Neural cell (in vitro differentiated cells): Measurements from ENCODE around the gene INO80.

Source experiments
- EP300 ChIP-seq: fragments of 450-650 bp; conservative IDR thresholded peaks from 2 replicates; pipeline ENCODE4 v1.6.1; 2014; ENCODE audit warnings: antibody characterized with exemption, mild to moderate bottlenecking, moderate library complexity; ENCODE audit not compliant: poor library complexity, severe bottlenecking
- MXI1 ChIP-seq: fragments of 450-650 bp; conservative IDR thresholded peaks from 2 replicates; pipeline ENCODE4 v1.6.1; 2014; ENCODE audit warnings: antibody characterized with exemption, mild to moderate bottlenecking; ENCODE audit not compliant: poor library complexity, severe bottlenecking
- POLR2AphosphoS5 ChIP-seq: IDR thresholded peaks from 2 replicates; pipeline ENCODE4 v1.6.1; 2012
- SMC3 ChIP-seq: fragments of 450-650 bp; conservative IDR thresholded peaks from 2 replicates; pipeline ENCODE4 v1.6.1; 2014; ENCODE audit warnings: antibody characterized with exemption, mild to moderate bottlenecking, moderate library complexity; ENCODE audit not compliant: poor library complexity
- TAF1 ChIP-seq: IDR thresholded peaks from 2 replicates; pipeline ENCODE4 v1.6.1; 2012; ENCODE audit warnings: low read depth
- TF ChIP-seq, protein P1 (sequence below): fragments of 450-650 bp; IDR thresholded peaks from 2 replicates; pipeline ENCODE4 v1.5.1; 2014; ENCODE audit warnings: antibody characterized with exemption, mild to moderate bottlenecking, moderate library complexity; ENCODE audit not compliant: poor library complexity, severe bottlenecking
- TF ChIP-seq, protein P2 (sequence below): IDR thresholded peaks from 2 replicates; pipeline ENCODE4 v1.6.1; 2012; ENCODE audit warnings: borderline replicate concordance

DNA sequence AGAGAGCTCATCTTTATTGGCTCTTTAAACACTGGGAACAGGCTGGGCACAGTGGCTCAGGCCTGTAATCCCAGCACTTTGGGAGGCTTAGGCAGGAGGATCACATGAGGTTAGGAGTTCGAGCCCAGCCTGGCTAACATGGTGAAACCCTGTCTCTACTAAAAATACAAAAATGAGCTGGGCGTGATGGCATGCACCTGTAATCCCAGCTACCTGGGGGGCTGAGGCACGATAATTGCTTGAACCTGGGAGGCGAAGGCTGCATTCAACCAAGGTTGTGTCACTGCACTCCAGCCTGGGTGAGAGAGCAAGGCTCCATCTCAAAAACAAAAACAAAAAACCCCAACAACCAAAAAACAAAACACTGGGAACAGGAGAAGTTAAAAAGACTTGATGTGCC, 90.7 kb downstream of the INO80 start:
- TF ChIP-seq EP300 (no peak), POLR2AphosphoS5 (no peak), SMC3 (no peak), MXI1 (no peak), TAF1 (no peak)
- TF ChIP-seq, protein P1, sequence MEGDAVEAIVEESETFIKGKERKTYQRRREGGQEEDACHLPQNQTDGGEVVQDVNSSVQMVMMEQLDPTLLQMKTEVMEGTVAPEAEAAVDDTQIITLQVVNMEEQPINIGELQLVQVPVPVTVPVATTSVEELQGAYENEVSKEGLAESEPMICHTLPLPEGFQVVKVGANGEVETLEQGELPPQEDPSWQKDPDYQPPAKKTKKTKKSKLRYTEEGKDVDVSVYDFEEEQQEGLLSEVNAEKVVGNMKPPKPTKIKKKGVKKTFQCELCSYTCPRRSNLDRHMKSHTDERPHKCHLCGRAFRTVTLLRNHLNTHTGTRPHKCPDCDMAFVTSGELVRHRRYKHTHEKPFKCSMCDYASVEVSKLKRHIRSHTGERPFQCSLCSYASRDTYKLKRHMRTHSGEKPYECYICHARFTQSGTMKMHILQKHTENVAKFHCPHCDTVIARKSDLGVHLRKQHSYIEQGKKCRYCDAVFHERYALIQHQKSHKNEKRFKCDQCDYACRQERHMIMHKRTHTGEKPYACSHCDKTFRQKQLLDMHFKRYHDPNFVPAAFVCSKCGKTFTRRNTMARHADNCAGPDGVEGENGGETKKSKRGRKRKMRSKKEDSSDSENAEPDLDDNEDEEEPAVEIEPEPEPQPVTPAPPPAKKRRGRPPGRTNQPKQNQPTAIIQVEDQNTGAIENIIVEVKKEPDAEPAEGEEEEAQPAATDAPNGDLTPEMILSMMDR: no peak
- TF ChIP-seq, protein P2, sequence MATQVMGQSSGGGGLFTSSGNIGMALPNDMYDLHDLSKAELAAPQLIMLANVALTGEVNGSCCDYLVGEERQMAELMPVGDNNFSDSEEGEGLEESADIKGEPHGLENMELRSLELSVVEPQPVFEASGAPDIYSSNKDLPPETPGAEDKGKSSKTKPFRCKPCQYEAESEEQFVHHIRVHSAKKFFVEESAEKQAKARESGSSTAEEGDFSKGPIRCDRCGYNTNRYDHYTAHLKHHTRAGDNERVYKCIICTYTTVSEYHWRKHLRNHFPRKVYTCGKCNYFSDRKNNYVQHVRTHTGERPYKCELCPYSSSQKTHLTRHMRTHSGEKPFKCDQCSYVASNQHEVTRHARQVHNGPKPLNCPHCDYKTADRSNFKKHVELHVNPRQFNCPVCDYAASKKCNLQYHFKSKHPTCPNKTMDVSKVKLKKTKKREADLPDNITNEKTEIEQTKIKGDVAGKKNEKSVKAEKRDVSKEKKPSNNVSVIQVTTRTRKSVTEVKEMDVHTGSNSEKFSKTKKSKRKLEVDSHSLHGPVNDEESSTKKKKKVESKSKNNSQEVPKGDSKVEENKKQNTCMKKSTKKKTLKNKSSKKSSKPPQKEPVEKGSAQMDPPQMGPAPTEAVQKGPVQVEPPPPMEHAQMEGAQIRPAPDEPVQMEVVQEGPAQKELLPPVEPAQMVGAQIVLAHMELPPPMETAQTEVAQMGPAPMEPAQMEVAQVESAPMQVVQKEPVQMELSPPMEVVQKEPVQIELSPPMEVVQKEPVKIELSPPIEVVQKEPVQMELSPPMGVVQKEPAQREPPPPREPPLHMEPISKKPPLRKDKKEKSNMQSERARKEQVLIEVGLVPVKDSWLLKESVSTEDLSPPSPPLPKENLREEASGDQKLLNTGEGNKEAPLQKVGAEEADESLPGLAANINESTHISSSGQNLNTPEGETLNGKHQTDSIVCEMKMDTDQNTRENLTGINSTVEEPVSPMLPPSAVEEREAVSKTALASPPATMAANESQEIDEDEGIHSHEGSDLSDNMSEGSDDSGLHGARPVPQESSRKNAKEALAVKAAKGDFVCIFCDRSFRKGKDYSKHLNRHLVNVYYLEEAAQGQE: no peak
